Activated gamma-delta T cell treated with Interleukin-2 at 50 U/mL for 16 hours (primary cell): ENCODE results near the gene KRTAP13-1.

Source experiments
- DNase-seq: peaks from one replicate; pipeline ENCODE4 v3.0.0-alpha.2; 2020

Gene KRTAP13-1

GRCh38 chr21:30395731-30396130, at the start of gene KRTAP13-1:
Gene KRTAP13-1, plus strand, starts transcription at chr21:30396031. Its CDS starts 56 bp downstream, at chr21:30396087.
- DNase-seq, result no peak

DNA sequence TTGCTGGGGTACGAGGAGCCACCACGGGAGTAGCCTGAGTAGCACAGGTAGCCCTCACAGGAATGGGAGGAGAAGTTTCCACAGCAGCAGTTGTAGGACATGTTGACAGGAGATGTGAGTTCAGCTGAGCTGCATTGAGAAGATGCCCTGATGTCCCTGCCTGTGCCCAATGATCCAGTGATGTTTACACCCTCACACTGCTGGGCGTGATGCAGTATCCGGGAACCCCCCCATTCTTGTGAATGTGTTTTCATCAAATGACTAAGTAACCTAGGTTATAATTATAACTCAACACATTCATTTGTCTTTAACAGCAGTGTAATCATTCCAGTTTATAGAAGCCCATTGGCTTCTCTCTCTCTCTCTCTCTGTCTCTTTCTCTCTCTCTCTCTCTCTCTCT, 47.3 kb upstream of the KRTAP13-1 start, which contains the start of gene KRTAP23-1:
KRTAP23-1 (minus strand) TSS at position 101 of the 400 bp plus-strand sequence; CDS start at position 101, 0 bp downstream.
- no peak for DNase-seq

- no peak for DNase-seq
These were observed 46.3 kb upstream of the KRTAP13-1 start for GRCh38 chr21:30349572-30349971.

DNA sequence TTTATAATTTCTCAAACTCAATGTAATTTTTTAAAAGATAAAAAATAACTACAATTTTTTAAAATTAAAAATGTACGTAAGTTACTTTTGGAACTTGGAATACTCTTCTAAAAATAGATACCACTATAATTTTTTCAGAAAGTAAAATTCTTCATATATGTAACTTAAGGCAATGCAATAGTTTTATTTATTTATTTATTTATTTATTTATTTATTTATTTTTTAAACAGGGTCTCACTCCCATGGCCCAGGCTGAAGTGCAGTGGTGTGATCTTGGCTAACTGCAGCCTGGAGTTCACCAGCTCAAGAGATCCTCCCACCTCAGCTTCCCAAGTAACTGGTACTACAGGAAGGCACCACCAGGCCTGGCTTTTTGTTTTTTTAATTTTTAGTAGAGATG, 44.3 kb upstream of the KRTAP13-1 start:
- DNase-seq, result no peak

DNA sequence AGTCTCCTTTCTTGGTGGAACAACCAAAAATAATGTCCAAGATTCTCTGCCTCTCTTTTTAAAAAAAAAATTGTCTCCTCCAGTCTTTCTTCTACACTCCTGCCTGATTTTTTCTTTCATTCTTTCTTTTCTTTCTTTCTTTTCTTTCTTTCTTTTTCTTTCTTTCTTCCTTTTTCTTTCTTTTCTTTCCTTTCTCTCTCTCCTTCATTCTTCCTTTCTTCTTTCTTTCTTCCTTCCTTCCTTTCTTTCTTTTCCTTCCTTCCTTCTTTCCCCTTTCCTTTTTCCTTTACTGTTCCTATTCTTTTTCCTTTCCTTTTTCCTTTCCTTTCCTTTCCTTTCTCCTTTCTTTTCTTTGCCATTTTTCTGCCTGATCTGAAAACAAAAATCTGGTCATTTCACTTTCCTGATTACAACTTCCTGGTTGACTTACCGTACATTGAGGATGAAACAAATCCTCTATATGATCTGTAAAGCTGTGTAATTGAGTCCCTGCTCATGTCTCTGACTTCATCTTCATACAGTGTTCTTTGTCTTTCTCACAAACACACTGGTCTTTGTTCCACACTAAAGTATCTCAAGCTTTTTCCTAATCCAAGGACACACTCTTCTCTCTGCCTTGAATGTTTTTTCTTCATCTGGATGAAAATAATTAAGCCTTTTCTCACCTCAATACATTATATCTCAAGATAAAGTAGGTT, 41.4 kb upstream of the KRTAP13-1 start:
- no peak for DNase-seq

- no peak for DNase-seq
These were observed 39.9 kb upstream of the KRTAP13-1 start for GRCh38 chr21:30355906-30356305.

- no peak for DNase-seq
These were observed 23.6 kb upstream of the KRTAP13-1 start, which contains the start of gene KRTAP13-2 for GRCh38 chr21:30372139-30372770. Gene KRTAP13-2, minus strand, starts transcription at chr21:30372271. Its CDS starts 58 bp downstream, at chr21:30372213.

- DNase-seq, result no peak
These were observed 13.6 kb upstream of the KRTAP13-1 start for GRCh38 chr21:30382201-30382600.

GRCh38 chr21:30391492-30392025, 4.3 kb upstream of the KRTAP13-1 start:
- no peak for DNase-seq

GRCh38 chr21:30408782-30409494, 13.1 kb downstream of the KRTAP13-1 start:
- DNase-seq, result no peak

DNA sequence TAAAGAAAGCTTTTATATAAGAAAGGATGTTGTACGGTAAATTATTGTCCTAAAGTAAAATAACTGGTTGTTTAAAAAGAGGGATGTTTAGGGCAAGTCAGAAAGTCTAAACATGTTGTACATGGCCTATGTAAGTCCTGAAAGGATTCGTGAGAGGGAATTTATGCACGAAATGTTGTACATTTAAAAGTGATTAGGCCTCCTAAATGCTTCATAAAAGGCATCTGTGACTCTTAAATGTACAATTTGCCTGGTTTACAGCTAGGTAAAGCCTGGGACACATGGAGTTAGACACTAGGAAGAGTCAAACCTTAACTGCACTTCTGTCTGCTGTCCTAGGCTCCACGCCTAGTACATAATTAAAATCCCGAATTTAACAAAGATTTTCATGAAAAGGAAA, 20.2 kb downstream of the KRTAP13-1 start:
- DNase-seq, result no peak

GRCh38 chr21:30425826-30426225, 30.0 kb downstream of the KRTAP13-1 start, which contains the start of gene KRTAP13-3:
Gene KRTAP13-3, minus strand, starts transcription at chr21:30425926. Its CDS starts 14 bp downstream, at chr21:30425912.
- DNase-seq, result no peak

DNA sequence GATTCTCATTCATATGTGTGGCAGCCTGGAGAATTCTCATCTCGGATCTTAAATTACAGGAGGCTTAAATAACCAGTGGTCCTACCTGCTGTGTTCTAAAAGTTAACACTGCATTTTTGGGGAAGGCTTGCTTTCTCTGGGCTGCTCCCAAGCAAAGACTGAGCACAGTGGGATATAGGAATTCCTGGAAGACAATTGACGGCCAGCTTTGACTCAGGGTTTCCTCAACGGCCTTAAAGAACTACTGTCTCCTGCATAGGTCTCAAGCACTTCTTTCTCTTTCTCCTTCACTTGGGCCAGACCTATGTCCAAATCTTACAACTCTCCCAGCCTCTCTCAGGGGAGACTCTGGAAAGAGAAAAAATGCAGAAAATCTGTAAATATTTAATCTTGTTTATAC, 30.9 kb downstream of the KRTAP13-1 start:
- no peak for DNase-seq

DNA sequence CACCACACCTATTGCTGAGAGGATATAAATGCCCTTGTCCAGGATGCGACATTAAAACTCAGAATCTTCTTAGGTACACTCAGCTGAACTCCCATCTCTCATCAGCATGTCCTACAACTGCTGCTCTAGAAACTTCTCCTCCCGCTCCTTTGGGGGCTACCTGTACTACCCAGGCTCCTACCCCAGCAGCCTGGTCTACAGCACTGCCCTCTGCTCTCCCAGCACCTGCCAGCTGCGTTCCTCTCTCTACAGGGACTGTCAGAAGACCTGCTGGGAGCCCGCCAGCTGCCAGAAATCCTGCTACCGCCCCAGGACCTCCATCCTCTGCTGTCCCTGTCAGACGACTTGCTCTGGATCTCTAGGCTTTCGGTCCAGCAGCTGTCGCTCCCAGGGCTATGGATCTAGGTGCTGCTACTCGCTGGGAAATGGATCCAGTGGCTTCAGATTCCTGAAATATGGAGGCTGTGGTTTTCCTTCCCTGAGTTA, 34.4 kb downstream of the KRTAP13-1 start, which contains the start of gene KRTAP13-4:
KRTAP13-4 (plus strand) TSS at position 51 of the 486 bp plus-strand sequence; CDS start at position 107, 56 bp downstream.
- DNase-seq, result no peak

- DNase-seq, result no peak
These were observed 38.3 kb downstream of the KRTAP13-1 start for GRCh38 chr21:30434033-30434631.

DNA sequence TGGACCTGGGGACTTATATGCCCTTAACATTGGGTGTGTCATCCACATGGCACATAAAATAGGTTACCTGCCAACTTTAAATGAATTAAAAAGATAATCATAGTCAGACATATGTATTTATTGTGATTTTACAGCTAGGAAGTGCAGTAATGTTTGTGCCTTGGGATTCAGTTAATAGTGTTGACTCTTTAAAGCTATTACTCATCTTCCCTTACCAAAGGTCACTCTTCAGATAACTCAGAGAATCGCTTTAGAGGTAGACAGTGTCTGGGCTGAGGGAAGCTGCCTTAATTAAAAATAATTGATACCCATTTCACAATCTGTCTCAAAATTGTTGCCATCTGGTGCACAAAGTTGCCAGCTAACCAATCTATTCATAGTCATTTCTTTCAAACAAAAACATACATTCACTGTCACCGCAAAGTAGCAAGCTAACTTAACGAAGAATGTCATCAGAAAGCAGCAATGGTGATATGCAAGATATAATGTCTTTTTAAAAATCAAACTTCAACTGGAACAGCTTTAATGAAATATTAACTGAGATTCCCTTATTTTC, 41.3 kb downstream of the KRTAP13-1 start:
- no peak for DNase-seq

DNA sequence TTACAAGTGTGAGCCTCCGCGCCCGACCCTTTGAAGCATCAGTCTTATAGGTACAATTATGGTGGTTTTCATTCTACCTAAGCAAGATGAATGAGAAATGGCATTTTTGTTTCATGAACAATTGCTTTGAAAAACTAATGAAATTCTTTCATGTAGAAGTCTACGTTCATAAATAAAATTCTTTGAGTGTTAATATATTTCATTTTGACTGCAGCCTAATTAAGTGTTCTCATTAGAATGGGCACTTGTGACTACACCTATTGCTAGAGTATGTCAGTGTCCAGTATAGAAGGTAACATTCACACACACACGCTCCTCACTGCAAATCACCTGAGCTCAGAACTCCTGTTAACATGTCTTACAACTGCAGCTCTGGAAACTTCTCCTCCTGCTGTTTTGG, 44.1 kb downstream of the KRTAP13-1 start, which contains the start of gene KRTAP15-1:
KRTAP15-1 (plus strand) TSS at position 301 of the 400 bp plus-strand sequence; CDS start at position 354, 53 bp downstream.
- DNase-seq, result no peak

DNA sequence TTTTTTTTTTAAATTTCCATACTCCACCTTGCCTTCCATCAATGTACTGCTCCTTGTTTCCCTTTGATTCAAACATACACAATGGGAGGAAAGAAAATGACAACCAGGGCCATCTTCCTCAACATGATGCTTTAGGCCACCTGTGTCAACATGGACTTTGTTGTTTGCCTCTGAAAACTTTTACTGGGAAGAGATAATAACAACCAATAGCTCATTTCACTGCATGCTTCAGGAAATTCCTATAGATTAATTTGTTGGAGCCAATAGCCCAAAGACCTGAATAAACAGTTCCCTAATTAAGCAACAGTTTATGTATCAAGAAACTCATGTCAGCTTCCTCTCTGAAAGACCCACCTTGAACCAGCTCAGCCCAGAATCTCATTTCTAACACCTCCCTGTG, 47.4 kb downstream of the KRTAP13-1 start:
- no peak for DNase-seq

DNA sequence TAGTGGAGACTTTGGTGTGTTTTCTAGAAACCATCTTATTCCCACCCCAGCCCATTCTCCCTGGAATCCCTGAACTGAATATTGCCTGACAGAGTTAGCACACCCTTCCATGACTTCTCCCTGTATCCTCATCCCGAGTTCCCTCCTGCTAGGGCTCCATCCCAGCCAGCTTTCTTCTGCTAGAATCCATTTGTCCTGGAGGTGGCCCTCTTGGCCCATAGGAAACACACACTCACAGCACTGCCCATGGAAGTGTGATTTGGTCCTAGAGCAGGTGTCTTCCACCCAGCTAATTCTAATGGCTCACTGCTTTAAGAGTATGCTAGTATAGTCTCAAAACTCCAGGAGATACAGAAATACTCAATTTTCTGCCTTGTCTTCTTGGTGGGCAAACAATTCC, 48.4 kb downstream of the KRTAP13-1 start:
- DNase-seq, result no peak
